ENCODE measurements around the gene OR6Q1. TPM values are rescaled to one million over a fixed set of nuclear protein-coding genes. Genes with fewer than 3 reads are reported as not detected.

Gene OR6Q1
- total and polyA plus RNA-seq, 9 of the 15 experiments (the other 6 are each of a cell fraction or from before 2014, with no cell fraction given) = not detected

GRCh38 chr11:58011771-58012170 is 19.0 kb upstream of the OR6Q1 start:
- WGBS (ENCODE audit: insufficient coverage, low coverage, missing lambda C conversion rate) = under 1% methylated on average over 6 of the region's 6 CpGs
- CTCF ChIA-PET (ENCODE audit: low intra/inter-chr PET ratio) = no interaction called here
- FAIRE-seq (no peak), DNase-seq (ENCODE audit: extremely low read depth in 1 of 4, low spot score in 3 of 4) (no peak), ATAC-seq (no peak)
- TF ChIP-seq THRB (CRISPR knock-in tag; conservative IDR thresholded peaks at IDR 0.05) (no peak), HMG20A (CRISPR knock-in tag; conservative IDR thresholded peaks at IDR 0.05) (no peak)
- H3K9ac ChIP-seq (ENCODE audit: insufficient read depth in 1 of 2, low read depth in 2 of 2, low read length in 2 of 2) = no peak overlapping the region
- H3K79me2 ChIP-seq (ENCODE audit: control insufficient read depth, insufficient read depth, low read length) = no peaks in the 10 kb centered on the region
- no peak overlapping the region for H2AFZ ChIP-seq (ENCODE audit: low read depth, low read length)
- POLR2A ChIA-PET = no interaction called here
- no peak overlapping the region for H3K4me3 ChIP-seq
- peaks cover 0 to 4% of the 10 kb centered on the region in 2 experiments; a peak in 3 of 5 replicates for H3K27me3 ChIP-seq (ENCODE audit: control insufficient read depth in 2 of 2, insufficient read depth in 2 of 2, low read length in 2 of 2)
- H3K9me3 ChIP-seq (replicated peaks; ENCODE audit: control insufficient read depth, insufficient read depth, low read depth, low read length) = no peaks in the 10 kb centered on the region
- in situ Hi-C loops (cut with MboI) (no loop called here), intact Hi-C loops (cut with micrococcal nuclease) (no loop called here)
- H3K4me2 ChIP-seq (ENCODE audit: insufficient read depth, low read length) = no peak overlapping the region
- no peaks in the 10 kb centered on the region; a peak in 1 of 5 replicates for H3K4me1 ChIP-seq (replicated peaks in 1 of 2; ENCODE audit: control insufficient read depth in 2 of 2, insufficient read depth in 2 of 2, low read length in 2 of 2)
- no peaks in the 10 kb centered on the region for H4K20me1 ChIP-seq (replicated peaks; ENCODE audit: control insufficient read depth, insufficient read depth, low read length)
- BruUV-seq (replicated peaks) = no TSS peak
- H3K9me1 ChIP-seq (ENCODE audit: control insufficient read depth, insufficient read depth, low read length) = no peaks in the 10 kb centered on the region
- H3K27ac ChIP-seq (ENCODE audit: extremely low read depth, low read depth, low read length) = no peak overlapping the region
- no peaks in the 10 kb centered on the region for H3K36me3 ChIP-seq (ENCODE audit: control insufficient read depth, insufficient read depth, low read length)

- BruUV-seq (replicated peaks) = no TSS peak
- Histone ChIP-seq H3K9me3 (replicated peaks; ENCODE audit: control insufficient read depth, insufficient read depth, low read depth, low read length) (no peaks in the 10 kb centered on the region), H3K79me2 (ENCODE audit: control insufficient read depth, insufficient read depth, low read length) (no peaks in the 10 kb centered on the region), H3K9me1 (ENCODE audit: control insufficient read depth, insufficient read depth, low read length) (no peaks in the 10 kb centered on the region), H3K27me3 (ENCODE audit: control insufficient read depth in 2 of 2, insufficient read depth in 2 of 2, low read length in 2 of 2) (peaks cover 7 to 28% of the 10 kb centered on the region in 2 experiments), H3K4me1 (replicated peaks in 1 of 2; ENCODE audit: control insufficient read depth in 2 of 2, insufficient read depth in 2 of 2, low read length in 2 of 2) (no peaks in the 10 kb centered on the region), H2AFZ (ENCODE audit: low read depth, low read length) (no peak within 1 kb of the TSS), H3K4me2 (ENCODE audit: insufficient read depth, low read length) (no peak within 1 kb of the TSS), H3K27ac (ENCODE audit: extremely low read depth, low read depth, low read length) (no peak within 1 kb of the TSS), H3K36me3 (ENCODE audit: control insufficient read depth, insufficient read depth, low read length) (no peaks in the 10 kb centered on the region), H3K4me3 (no peak within 1 kb of the TSS), H3K9ac (ENCODE audit: insufficient read depth in 1 of 2, low read depth in 2 of 2, low read length in 2 of 2) (no peak within 1 kb of the TSS), H4K20me1 (replicated peaks; ENCODE audit: control insufficient read depth, insufficient read depth, low read length) (no peaks in the 10 kb centered on the region)
- ChIA-PET CTCF (ENCODE audit: low intra/inter-chr PET ratio) (no interaction called here), POLR2A (interaction anchor here (0.6 to 0.7 kb wide), 3 partner anchors 34 to 471 kb away, joined by 3 read pairs; no protein-coding TSS in a partner anchor)
- WGBS (ENCODE audit: insufficient coverage, low coverage, missing lambda C conversion rate) = 0% methylated on average over 5 of the region's 5 CpGs
- in situ Hi-C loops (cut with MboI) = no loop called here
- ATAC-seq (no peak), DNase-seq (ENCODE audit: extremely low read depth in 1 of 4, low spot score in 3 of 4) (no peak), FAIRE-seq (no peak)
- intact Hi-C loops (cut with micrococcal nuclease) = no loop called here
- TF ChIP-seq ZNF511 (CRISPR knock-in tag; IDR thresholded peaks at IDR 0.05) (no peak), ZNF764 (CRISPR knock-in tag; IDR thresholded peaks at IDR 0.05; ENCODE audit: low read depth) (no peak), BHLHE40 (IDR thresholded peaks at IDR 0.05; ENCODE audit: low read length) (no peak), CHD2 (IDR thresholded peaks at IDR 0.05; ENCODE audit: low read depth, low read length) (no peak), MCM5 (IDR thresholded peaks at IDR 0.05; ENCODE audit: low read depth) (no peak), PKNOX1 (IDR thresholded peaks at IDR 0.05) (no peak), ZNF146 (CRISPR knock-in tag; IDR thresholded peaks at IDR 0.05; ENCODE audit: unreplicated experiment) (no peak), ZHX1 (conservative IDR thresholded peaks at IDR 0.05; ENCODE audit: low read length) (no peak), PURB (CRISPR knock-in tag; IDR thresholded peaks at IDR 0.05; ENCODE audit: low read depth) (no peak)
These were observed 7.3 kb upstream of the OR6Q1 start, which contains the start of gene OR9Q1 for GRCh38 chr11:58023435-58023931. OR9Q1 (plus strand) TSS chr11:58023881; CDS start chr11:58179445, 155,564 bp downstream.

All from K562 (cell line).